SK-N-SH treated with all-trans-retinoic acid at 6 μM for 48 hours (cell line): Measurements from ENCODE around the gene TWF2.

ENCODE experiments used
- ATAC-seq: fragments of 200-7000 bp; cut with Tn5 transposase; 3 replicates; pipeline ENCODE4 v1.9.1; 2020; ENCODE audit warnings: mild to moderate bottlenecking, moderate library complexity
- ARNTL ChIP-seq: fragments of 450-650 bp; formaldehyde crosslinking; IDR thresholded peaks from 2 replicates; pipeline ENCODE4 v1.5.0; 2020; ENCODE audit warnings: low read depth, mild to moderate bottlenecking, moderate library complexity, borderline replicate concordance
- BACH2 ChIP-seq: fragments of 250-450 bp; sonication (Bioruptor Pico); IDR thresholded peaks from 2 replicates; pipeline ENCODE4 v1.9.0; 2021; ENCODE audit warnings: mild to moderate bottlenecking, borderline replicate concordance
- CSDC2 ChIP-seq: fragments of 250-450 bp; sonication (Bioruptor Pico); IDR thresholded peaks from 2 replicates; pipeline ENCODE4 v1.5.0; 2020; ENCODE audit warnings: mild to moderate bottlenecking, moderate library complexity
- GLIS3 ChIP-seq: fragments of 250-450 bp; sonication (Bioruptor Pico); IDR thresholded peaks from 2 replicates; pipeline ENCODE4 v1.5.0; 2020; ENCODE audit warnings: mild to moderate bottlenecking, moderate library complexity
- ISL1 ChIP-seq: fragments of 250-450 bp; sonication (Bioruptor Pico); IDR thresholded peaks from 2 replicates; pipeline ENCODE4 v2.1.2; 2022; ENCODE audit warnings: mild to moderate bottlenecking, moderate library complexity
- RARB ChIP-seq: fragments of 250-450 bp; sonication (Bioruptor Pico); IDR thresholded peaks from 2 replicates; pipeline ENCODE4 v1.8.0; 2021; ENCODE audit warnings: mild to moderate bottlenecking, moderate library complexity
- SNAI2 ChIP-seq: fragments of 250-450 bp; sonication (Bioruptor Pico); IDR thresholded peaks from 2 replicates; pipeline ENCODE4 v1.5.0; 2020; ENCODE audit warnings: mild to moderate bottlenecking, moderate library complexity
- TOX ChIP-seq: fragments of 250-450 bp; sonication (Bioruptor Pico); IDR thresholded peaks from 2 replicates; pipeline ENCODE4 v1.8.0; 2021; ENCODE audit warnings: mild to moderate bottlenecking, moderate library complexity, borderline replicate concordance
- ZC3H10 ChIP-seq: fragments of 250-450 bp; sonication (Bioruptor Pico); IDR thresholded peaks from 2 replicates; pipeline ENCODE4 v1.5.1; 2021; ENCODE audit warnings: mild to moderate bottlenecking, moderate library complexity
- ZFP30 ChIP-seq: fragments of 450-650 bp; formaldehyde crosslinking; IDR thresholded peaks from 2 replicates; pipeline ENCODE4 v1.5.0; 2022; ENCODE audit warnings: mild to moderate bottlenecking, moderate library complexity
- ZNF8 ChIP-seq: fragments of 450-650 bp; formaldehyde crosslinking; IDR thresholded peaks from 2 replicates; pipeline ENCODE4 v1.5.0; 2020; ENCODE audit warnings: mild to moderate bottlenecking, moderate library complexity
- TF ChIP-seq, protein P1 (sequence below): fragments of 250-450 bp; sonication (Bioruptor Pico); IDR thresholded peaks from 2 replicates; pipeline ENCODE4 v1.5.1; 2020; ENCODE audit warnings: low read depth, mild to moderate bottlenecking, moderate library complexity
- TF ChIP-seq, protein P2 (sequence below): fragments of 250-450 bp; sonication (Bioruptor Pico); IDR thresholded peaks from 2 replicates; pipeline ENCODE4 v1.8.0; 2020; ENCODE audit warnings: mild to moderate bottlenecking, moderate library complexity, borderline replicate concordance
- TF ChIP-seq, protein P3 (sequence below): fragments of 250-450 bp; sonication (Bioruptor Pico); IDR thresholded peaks from 2 replicates; pipeline ENCODE4 v1.8.0; 2021; ENCODE audit warnings: low read depth, mild to moderate bottlenecking, moderate library complexity, borderline replicate concordance
- TF ChIP-seq, protein P4 (sequence below): fragments of 250-450 bp; sonication (Bioruptor Pico); IDR thresholded peaks from 2 replicates; pipeline ENCODE4 v1.5.0; 2020; ENCODE audit warnings: mild to moderate bottlenecking, moderate library complexity
- TF ChIP-seq, protein P5 (sequence below): fragments of 250-450 bp; sonication (Bioruptor Pico); IDR thresholded peaks from 2 replicates; pipeline ENCODE4 v1.5.1; 2021; ENCODE audit warnings: mild to moderate bottlenecking, moderate library complexity

The TWF2 gene

DNA sequence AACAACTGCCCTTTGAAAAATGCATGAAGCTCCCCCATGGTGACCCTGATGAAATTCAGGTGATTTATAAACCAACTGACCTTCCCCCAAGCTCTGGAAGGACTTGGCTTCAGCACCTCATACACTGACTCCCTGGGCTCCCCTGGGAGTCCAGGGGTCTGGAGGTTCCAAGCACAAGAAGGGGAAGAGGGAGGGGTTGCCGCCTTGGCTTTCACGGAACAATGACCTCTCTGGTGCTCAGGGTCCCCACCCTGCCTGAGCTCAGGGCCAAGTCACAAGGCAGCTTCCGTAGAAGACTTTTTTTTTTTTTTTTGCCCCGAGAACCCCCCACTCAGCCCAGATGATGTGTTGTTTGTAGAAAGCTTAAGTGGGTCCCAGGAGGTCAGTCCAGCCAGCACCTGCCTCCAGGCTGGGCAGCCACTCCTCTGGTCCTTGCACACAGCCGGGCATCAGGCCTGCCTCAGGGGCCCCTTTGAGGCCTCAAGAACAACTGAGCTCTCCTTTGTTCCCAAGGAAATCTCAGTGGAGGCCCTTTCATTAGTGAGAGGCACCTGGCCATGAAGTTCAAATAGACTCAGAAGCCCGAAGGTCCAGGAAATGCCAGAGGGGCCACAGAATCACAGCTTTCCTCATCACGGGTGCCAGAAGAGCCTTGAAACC, 55.0 kb downstream of the TWF2 start:
- TF ChIP-seq, protein P1, sequence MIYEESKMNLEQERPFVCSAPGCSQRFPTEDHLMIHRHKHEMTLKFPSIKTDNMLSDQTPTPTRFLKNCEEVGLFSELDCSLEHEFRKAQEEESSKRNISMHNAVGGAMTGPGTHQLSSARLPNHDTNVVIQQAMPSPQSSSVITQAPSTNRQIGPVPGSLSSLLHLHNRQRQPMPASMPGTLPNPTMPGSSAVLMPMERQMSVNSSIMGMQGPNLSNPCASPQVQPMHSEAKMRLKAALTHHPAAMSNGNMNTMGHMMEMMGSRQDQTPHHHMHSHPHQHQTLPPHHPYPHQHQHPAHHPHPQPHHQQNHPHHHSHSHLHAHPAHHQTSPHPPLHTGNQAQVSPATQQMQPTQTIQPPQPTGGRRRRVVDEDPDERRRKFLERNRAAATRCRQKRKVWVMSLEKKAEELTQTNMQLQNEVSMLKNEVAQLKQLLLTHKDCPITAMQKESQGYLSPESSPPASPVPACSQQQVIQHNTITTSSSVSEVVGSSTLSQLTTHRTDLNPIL (CRISPR knock-in tag), result no peak
- TF ChIP-seq SNAI2 (CRISPR knock-in tag) (no peak), ISL1 (no peak)
- ATAC-seq, result no peak

DNA sequence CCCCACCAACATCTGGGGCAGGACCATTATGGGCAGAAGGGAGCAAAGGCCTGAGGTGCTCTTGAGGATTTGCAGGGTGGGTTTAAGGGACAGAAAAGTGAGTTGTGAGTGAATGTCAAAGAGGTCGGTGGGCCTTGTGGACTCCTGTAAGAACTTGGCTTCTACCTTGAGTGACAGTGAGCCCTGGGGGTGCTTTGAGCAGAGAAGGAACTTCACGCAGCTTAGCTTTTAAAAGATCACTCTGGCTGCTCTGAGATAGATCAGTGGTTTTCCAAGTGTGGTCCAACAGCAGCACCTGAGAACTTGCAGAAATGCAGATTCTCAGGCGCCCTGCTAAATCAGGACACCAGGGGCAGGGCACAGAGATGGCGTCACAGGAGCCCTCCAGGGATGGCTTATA, 56.3 kb downstream of the TWF2 start:
- TF ChIP-seq SNAI2 (CRISPR knock-in tag) (no peak), CSDC2 (no peak), GLIS3 (CRISPR knock-in tag) (no peak), BACH2 (CRISPR knock-in tag) (no peak), ARNTL (CRISPR knock-in tag) (no peak), ZC3H10 (CRISPR knock-in tag) (no peak), ZNF8 (no peak)
- TF ChIP-seq, protein P2, sequence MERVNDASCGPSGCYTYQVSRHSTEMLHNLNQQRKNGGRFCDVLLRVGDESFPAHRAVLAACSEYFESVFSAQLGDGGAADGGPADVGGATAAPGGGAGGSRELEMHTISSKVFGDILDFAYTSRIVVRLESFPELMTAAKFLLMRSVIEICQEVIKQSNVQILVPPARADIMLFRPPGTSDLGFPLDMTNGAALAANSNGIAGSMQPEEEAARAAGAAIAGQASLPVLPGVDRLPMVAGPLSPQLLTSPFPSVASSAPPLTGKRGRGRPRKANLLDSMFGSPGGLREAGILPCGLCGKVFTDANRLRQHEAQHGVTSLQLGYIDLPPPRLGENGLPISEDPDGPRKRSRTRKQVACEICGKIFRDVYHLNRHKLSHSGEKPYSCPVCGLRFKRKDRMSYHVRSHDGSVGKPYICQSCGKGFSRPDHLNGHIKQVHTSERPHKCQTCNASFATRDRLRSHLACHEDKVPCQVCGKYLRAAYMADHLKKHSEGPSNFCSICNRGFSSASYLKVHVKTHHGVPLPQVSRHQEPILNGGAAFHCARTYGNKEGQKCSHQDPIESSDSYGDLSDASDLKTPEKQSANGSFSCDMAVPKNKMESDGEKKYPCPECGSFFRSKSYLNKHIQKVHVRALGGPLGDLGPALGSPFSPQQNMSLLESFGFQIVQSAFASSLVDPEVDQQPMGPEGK (CRISPR knock-in tag), result no peak
- TF ChIP-seq, protein P3, sequence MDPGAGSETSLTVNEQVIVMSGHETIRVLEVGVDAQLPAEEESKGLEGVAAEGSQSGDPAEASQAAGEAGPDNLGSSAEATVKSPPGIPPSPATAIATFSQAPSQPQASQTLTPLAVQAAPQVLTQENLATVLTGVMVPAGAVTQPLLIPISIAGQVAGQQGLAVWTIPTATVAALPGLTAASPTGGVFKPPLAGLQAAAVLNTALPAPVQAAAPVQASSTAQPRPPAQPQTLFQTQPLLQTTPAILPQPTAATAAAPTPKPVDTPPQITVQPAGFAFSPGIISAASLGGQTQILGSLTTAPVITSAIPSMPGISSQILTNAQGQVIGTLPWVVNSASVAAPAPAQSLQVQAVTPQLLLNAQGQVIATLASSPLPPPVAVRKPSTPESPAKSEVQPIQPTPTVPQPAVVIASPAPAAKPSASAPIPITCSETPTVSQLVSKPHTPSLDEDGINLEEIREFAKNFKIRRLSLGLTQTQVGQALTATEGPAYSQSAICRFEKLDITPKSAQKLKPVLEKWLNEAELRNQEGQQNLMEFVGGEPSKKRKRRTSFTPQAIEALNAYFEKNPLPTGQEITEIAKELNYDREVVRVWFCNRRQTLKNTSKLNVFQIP (CRISPR knock-in tag), result no peak
- TF ChIP-seq, protein P4, sequence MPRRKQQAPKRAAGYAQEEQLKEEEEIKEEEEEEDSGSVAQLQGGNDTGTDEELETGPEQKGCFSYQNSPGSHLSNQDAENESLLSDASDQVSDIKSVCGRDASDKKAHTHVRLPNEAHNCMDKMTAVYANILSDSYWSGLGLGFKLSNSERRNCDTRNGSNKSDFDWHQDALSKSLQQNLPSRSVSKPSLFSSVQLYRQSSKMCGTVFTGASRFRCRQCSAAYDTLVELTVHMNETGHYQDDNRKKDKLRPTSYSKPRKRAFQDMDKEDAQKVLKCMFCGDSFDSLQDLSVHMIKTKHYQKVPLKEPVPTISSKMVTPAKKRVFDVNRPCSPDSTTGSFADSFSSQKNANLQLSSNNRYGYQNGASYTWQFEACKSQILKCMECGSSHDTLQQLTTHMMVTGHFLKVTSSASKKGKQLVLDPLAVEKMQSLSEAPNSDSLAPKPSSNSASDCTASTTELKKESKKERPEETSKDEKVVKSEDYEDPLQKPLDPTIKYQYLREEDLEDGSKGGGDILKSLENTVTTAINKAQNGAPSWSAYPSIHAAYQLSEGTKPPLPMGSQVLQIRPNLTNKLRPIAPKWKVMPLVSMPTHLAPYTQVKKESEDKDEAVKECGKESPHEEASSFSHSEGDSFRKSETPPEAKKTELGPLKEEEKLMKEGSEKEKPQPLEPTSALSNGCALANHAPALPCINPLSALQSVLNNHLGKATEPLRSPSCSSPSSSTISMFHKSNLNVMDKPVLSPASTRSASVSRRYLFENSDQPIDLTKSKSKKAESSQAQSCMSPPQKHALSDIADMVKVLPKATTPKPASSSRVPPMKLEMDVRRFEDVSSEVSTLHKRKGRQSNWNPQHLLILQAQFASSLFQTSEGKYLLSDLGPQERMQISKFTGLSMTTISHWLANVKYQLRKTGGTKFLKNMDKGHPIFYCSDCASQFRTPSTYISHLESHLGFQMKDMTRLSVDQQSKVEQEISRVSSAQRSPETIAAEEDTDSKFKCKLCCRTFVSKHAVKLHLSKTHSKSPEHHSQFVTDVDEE (CRISPR knock-in tag), result no peak
- ATAC-seq, result no peak

DNA sequence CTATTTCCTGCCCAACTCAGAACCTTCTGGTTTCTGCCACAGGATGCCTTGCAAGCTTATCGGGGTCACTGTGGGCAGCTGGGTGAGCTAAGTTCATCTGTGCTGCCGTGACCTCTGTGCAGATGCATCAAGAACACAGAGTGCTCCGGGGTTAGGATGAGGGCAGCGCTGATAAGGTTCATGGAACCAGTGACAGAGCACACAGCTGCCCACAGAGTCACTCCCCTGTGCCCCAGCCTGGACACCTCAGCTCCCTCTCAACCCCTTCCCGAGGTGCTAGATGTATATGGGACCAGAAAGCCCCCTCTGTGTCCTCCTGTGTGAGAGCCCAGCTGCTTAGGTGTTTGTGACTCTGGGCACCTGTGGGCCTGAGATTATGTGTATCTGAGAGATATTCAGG, 56.8 kb downstream of the TWF2 start:
- ATAC-seq, result no peak
- TF ChIP-seq, protein P5, sequence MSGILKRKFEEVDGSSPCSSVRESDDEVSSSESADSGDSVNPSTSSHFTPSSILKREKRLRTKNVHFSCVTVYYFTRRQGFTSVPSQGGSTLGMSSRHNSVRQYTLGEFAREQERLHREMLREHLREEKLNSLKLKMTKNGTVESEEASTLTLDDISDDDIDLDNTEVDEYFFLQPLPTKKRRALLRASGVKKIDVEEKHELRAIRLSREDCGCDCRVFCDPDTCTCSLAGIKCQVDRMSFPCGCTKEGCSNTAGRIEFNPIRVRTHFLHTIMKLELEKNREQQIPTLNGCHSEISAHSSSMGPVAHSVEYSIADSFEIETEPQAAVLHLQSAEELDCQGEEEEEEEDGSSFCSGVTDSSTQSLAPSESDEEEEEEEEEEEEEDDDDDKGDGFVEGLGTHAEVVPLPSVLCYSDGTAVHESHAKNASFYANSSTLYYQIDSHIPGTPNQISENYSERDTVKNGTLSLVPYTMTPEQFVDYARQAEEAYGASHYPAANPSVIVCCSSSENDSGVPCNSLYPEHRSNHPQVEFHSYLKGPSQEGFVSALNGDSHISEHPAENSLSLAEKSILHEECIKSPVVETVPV (CRISPR knock-in tag), result no peak
- TF ChIP-seq TOX (CRISPR knock-in tag) (no peak), SNAI2 (CRISPR knock-in tag) (no peak), ZFP30 (CRISPR knock-in tag) (no peak), RARB (CRISPR knock-in tag) (no peak), ZC3H10 (CRISPR knock-in tag) (no peak)
- TF ChIP-seq, protein P4 (CRISPR knock-in tag), result no peak
- TF ChIP-seq, protein P1 (CRISPR knock-in tag), result no peak
- TF ChIP-seq, all 23 proteins: peak for 0
